Endothelial cell of umbilical vein (primary cell): ENCODE data around the gene TRIM68. TPM values are rescaled to one million over a fixed set of nuclear protein-coding genes. Genes with fewer than 3 reads are reported as not detected.

Experiments
- BruUV-seq: library from RNA; stranded (reverse); fragments of 400-500 nt; replicated peaks from 2 replicates; lab custom pipeline; 2021; lab: Mats Ljungman, UMichigan
- CTCF ChIA-PET: fragments of 300-600, 350-600 bp; sonication (Branson Sonifier 250); formaldehyde crosslinking; loops from one replicate; lab custom pipeline; 2021; ENCODE audit warnings: antibody characterized with exemption, inconsistent platforms; lab: Charles Lee
- POLR2A ChIA-PET: fragments of 300-600, 350-600 bp; sonication (Branson Sonifier 250); formaldehyde crosslinking; loops from one replicate; lab custom pipeline; 2021; ENCODE audit warnings: antibody characterized with exemption, inconsistent platforms; lab: Charles Lee
- DNase-seq: peaks from one replicate; pipeline ENCODE4 v3.0.0-alpha.2; 2011; ENCODE audit warnings: low read depth, low spot score
- FAIRE-seq: peaks from 2 replicates; lab custom pipeline; 2011; peaks lifted over from hg19 to GRCh38; lab: Jason Lieb, UNC
- H2AFZ ChIP-seq: 2 replicates; pipeline ENCODE4 v1.6.0; 2012; ENCODE audit warnings: low read depth, low read length, control low read depth, inconsistent platforms
- H3K27ac ChIP-seq: 2 replicates; pipeline ENCODE4 v1.5.1; 2011; ENCODE audit warnings: low read depth, mild to moderate bottlenecking, control low read depth, low read length, moderate library complexity; ENCODE audit not compliant: insufficient read depth
- H3K27me3 ChIP-seq, 2 experiments: 2 replicates each; pipeline versions ENCODE4 v1.6.0 to v1.6.1; 2011; ENCODE audit warnings: low read length in 2 of 2, mixed read lengths in 1 of 2; ENCODE audit not compliant: control insufficient read depth in 2 of 2, insufficient read depth in 2 of 2
- H3K36me3 ChIP-seq, 2 experiments: 2 replicates in 1 of 2; 3 replicates in 1 of 2; pipeline ENCODE4 v1.5.1; 2011; ENCODE audit warnings: low read length in 2 of 2, mild to moderate bottlenecking in 1 of 2, moderate library complexity in 1 of 2; ENCODE audit not compliant: control insufficient read depth in 2 of 2, insufficient read depth in 2 of 2; ENCODE audit errors: extremely low read depth in 1 of 2
- H3K4me1 ChIP-seq: 3 replicates; pipeline ENCODE4 v1.5.1; 2011; ENCODE audit warnings: mild to moderate bottlenecking, low read length; ENCODE audit not compliant: control insufficient read depth, insufficient read depth; ENCODE audit errors: extremely low read depth
- H3K4me2 ChIP-seq: 2 replicates; pipeline ENCODE4 v1.6.1; 2011; ENCODE audit warnings: low read length, control low read depth, mixed read lengths; ENCODE audit not compliant: insufficient read depth
- H3K4me3 ChIP-seq, 3 experiments: fragments of 200-600 bp in 1 of 3; sonication (generic), shearing (Covaris generic) in 1 of 3; replicated peaks in 1 of 3; 2 replicates each; pipeline ENCODE4 v1.5.1; 2011 to 2016; ENCODE audit warnings: control low read depth in 3 of 3, low read length in 3 of 3, mild to moderate bottlenecking in 2 of 3, inconsistent platforms in 1 of 3, low read depth in 1 of 3, moderate library complexity in 1 of 3; ENCODE audit not compliant: insufficient read depth in 1 of 3
- H3K79me2 ChIP-seq: 2 replicates; pipeline ENCODE4 v1.6.0; 2012; ENCODE audit warnings: low read length, inconsistent platforms; ENCODE audit not compliant: control insufficient read depth, insufficient read depth
- H3K9ac ChIP-seq: replicated peaks from 2 replicates; pipeline ENCODE3; 2011; ENCODE audit warnings: low read length, control low read depth; ENCODE audit not compliant: insufficient read depth; ENCODE audit errors: extremely low read depth
- H3K9me1 ChIP-seq: replicated peaks from 3 replicates; pipeline ENCODE4 v1.6.0; 2011; ENCODE audit warnings: mild to moderate bottlenecking, low read length; ENCODE audit not compliant: control insufficient read depth, insufficient read depth; ENCODE audit errors: extremely low read depth
- H3K9me3 ChIP-seq: replicated peaks from 2 replicates; pipeline ENCODE4 v1.5.1; 2012; ENCODE audit warnings: low read length, inconsistent platforms; ENCODE audit not compliant: control insufficient read depth, insufficient read depth
- H4K20me1 ChIP-seq: replicated peaks from 2 replicates; pipeline ENCODE3; 2011; ENCODE audit warnings: mild to moderate bottlenecking, low read length; ENCODE audit not compliant: control insufficient read depth, insufficient read depth; ENCODE audit errors: extremely low read depth
- CTCF ChIP-seq, 2 donors: IDR thresholded peaks; 1 replicate in 1 of 2; 2 replicates in 1 of 2; pipeline ENCODE4 v1.5.1; 2011; ENCODE audit warnings: low read length in 2 of 2, mild to moderate bottlenecking in 2 of 2, moderate library complexity in 2 of 2, control low read depth in 1 of 2, inconsistent platforms in 1 of 2, low read depth in 1 of 2; ENCODE audit not compliant: insufficient read depth in 1 of 2; ENCODE audit errors: extremely low read depth in 1 of 2
- EZH2 ChIP-seq: IDR thresholded peaks from 2 replicates; pipeline ENCODE4 v1.6.1; 2012; ENCODE audit warnings: borderline replicate concordance, low read depth, mild to moderate bottlenecking, moderate library complexity, low read length, inconsistent platforms; ENCODE audit not compliant: severe bottlenecking
- FOS ChIP-seq: IDR thresholded peaks from 2 replicates; pipeline ENCODE4 v1.6.1; 2011; ENCODE audit warnings: mild to moderate bottlenecking, low read length, moderate library complexity, borderline replicate concordance; ENCODE audit not compliant: insufficient read depth
- GATA2 ChIP-seq: IDR thresholded peaks from 2 replicates; pipeline ENCODE4 v1.7.0; 2011; ENCODE audit warnings: low read depth, mild to moderate bottlenecking, moderate library complexity, mixed read lengths, low read length; ENCODE audit not compliant: insufficient read length, insufficient read depth
- JUN ChIP-seq: IDR thresholded peaks from 2 replicates; pipeline ENCODE4 v1.6.1; 2011; ENCODE audit warnings: borderline replicate concordance, low read depth; ENCODE audit not compliant: insufficient read length, insufficient read depth
- MAX ChIP-seq: IDR thresholded peaks from 2 replicates; pipeline ENCODE4 v1.6.1; 2011; ENCODE audit not compliant: insufficient read depth, insufficient read length
- MYC ChIP-seq: IDR thresholded peaks from one replicate; pipeline ENCODE4 v1.6.1; 2011; ENCODE audit warnings: mild to moderate bottlenecking, low read depth, low read length
- POLR2A ChIP-seq: IDR thresholded peaks from 2 replicates; pipeline ENCODE4 v1.6.1; 2012; ENCODE audit warnings: low read depth, mild to moderate bottlenecking, control low read depth, low read length
- POLR2AphosphoS5 ChIP-seq: IDR thresholded peaks from 2 replicates; pipeline ENCODE4 v1.6.1; 2012; ENCODE audit warnings: low read depth, mild to moderate bottlenecking, control low read depth, low read length, moderate library complexity; ENCODE audit not compliant: insufficient read depth
- dilution Hi-C: fragments of 300-500 bp; cut with MboI; formaldehyde crosslinking; loops from one replicate; pipeline ENCODE4 v1.15.0; 2019; ENCODE audit warnings: low sequenced_read_pairs; ENCODE audit not compliant: extremely low pct_ligation_motif_present
- intact Hi-C: fragments of 100-400 bp; cut with micrococcal nuclease; formaldehyde crosslinking; loops from one replicate; pipeline ENCODE4 v1.10.0; 2022
- polyA plus RNA-seq, 4 experiments: library from polyadenylated mRNA; depleted of rRNA in 3 of 4; stranded (reverse) in 3 of 4; unstranded in 1 of 4; fragments of >200 nt; gene quantifications; 2 replicates each; pipeline versions ENCODE4 v1.2.1 to v1.2.3, GENCODE V29; 2011 to 2012; ENCODE audit warnings: missing spikeins in 1 of 4
- total RNA-seq: library from RNA; stranded (reverse); gene quantifications from 2 replicates; pipeline ENCODE4 v1.2.3, GENCODE V29; 2021

TRIM68 gene
- total and polyA plus RNA-seq, 2 donors (not counting 3 experiments of a cell fraction or from before 2014, with no cell fraction given) = 8.1 to 11.3 TPM

- CTCF ChIA-PET = interaction anchor here (0.9 kb wide), 1 partner anchor 25 kb away, joined by 3 read pairs; no protein-coding TSS in a partner anchor
- POLR2A ChIA-PET = no interaction called here
- no peak for TF ChIP-seq POLR2AphosphoS5
- TF ChIP-seq EZH2 = no peak
- TF ChIP-seq MYC = no peak
- no peak for TF ChIP-seq MAX
- TF ChIP-seq FOS = no peak
- no peak overlapping the region for H3K27ac ChIP-seq
- FAIRE-seq (no peak), DNase-seq (no peak)
- H3K9ac ChIP-seq = no peak overlapping the region
- H4K20me1 ChIP-seq = no peaks in the 10 kb centered on the region
- intact Hi-C loops = no loop called here
- H3K79me2 ChIP-seq = no peaks in the 10 kb centered on the region
- no TSS peak for BruUV-seq
- H3K9me3 ChIP-seq = no peaks in the 10 kb centered on the region
- dilution Hi-C loops = no loop called here
- H3K4me1 ChIP-seq = peaks cover 4% of the 10 kb centered on the region
- no peaks in the 10 kb centered on the region for H3K36me3 ChIP-seq
- no peak overlapping the region for H2AFZ ChIP-seq
- H3K27me3 ChIP-seq = no peaks in the 10 kb centered on the region
- H3K4me3 ChIP-seq = no peak overlapping the region
- no peaks in the 10 kb centered on the region for H3K9me1 ChIP-seq
- H3K4me2 ChIP-seq = no peak overlapping the region
Observed at GRCh38 chr11:4611986-4612385, 4.0 kb upstream of the TRIM68 start.

- H3K36me3 ChIP-seq = no peaks in the 10 kb centered on the region
- H3K4me2 ChIP-seq = peak overlapping the region; percentile 77
- H3K27me3 ChIP-seq = no peaks in the 10 kb centered on the region
- no peaks in the 10 kb centered on the region for H3K79me2 ChIP-seq
- intact Hi-C loops = no loop called here
- ChIA-PET POLR2A (no interaction called here), CTCF (no interaction called here)
- no peak overlapping the region for H3K9ac ChIP-seq
- no peaks in the 10 kb centered on the region for H3K9me1 ChIP-seq
- no peak for DNase-seq
- dilution Hi-C loops = no loop called here
- no peak overlapping the region for H3K27ac ChIP-seq
- FAIRE-seq = no peak
- H2AFZ ChIP-seq = peak overlapping the region; percentile 92
- H3K4me3 ChIP-seq = no peak overlapping the region
- no peaks in the 10 kb centered on the region for H4K20me1 ChIP-seq
- TF ChIP-seq GATA2 (no peak), CTCF (IDR thresholded peaks at IDR 0.05; ENCODE audit: extremely low read depth in 1 of 2, insufficient read depth in 1 of 2, low read depth in 1 of 2, low read length in 2 of 2) (no peak), EZH2 (no peak), POLR2AphosphoS5 (no peak), POLR2A (no peak), FOS (no peak), MYC (no peak), MAX (no peak), JUN (no peak)
- H3K4me1 ChIP-seq = peaks cover 10% of the 10 kb centered on the region
- BruUV-seq = no TSS peak
- H3K9me3 ChIP-seq = no peaks in the 10 kb centered on the region
Observed at GRCh38 chr11:4610258-4610935, 2.4 kb upstream of the TRIM68 start.
